Panc1 (cell line): ENCODE results near the gene NTM. TPM values are rescaled to one million over a fixed set of nuclear protein-coding genes. Genes with fewer than 3 reads are reported as not detected.

Experiments used
- ATAC-seq: fragments of 200-7000 bp; cut with Tn5 transposase; 2 replicates; pipeline ENCODE4 v1.9.1; 2020; ENCODE audit warnings: mild to moderate bottlenecking, moderate library complexity
- BruUV-seq: library from RNA; stranded (reverse); fragments of 400-500 nt; replicated peaks from 2 replicates; lab custom pipeline; 2021; lab: Mats Ljungman, UMichigan
- CTCF ChIA-PET: fragments of 300-600 bp; sonication (Branson Sonifier 250); formaldehyde crosslinking; loops from one replicate; lab custom pipeline; 2022; ENCODE audit warnings: antibody characterized with exemption; lab: Charles Lee
- POLR2A ChIA-PET: fragments of 300-600 bp; sonication (Branson Sonifier 250); formaldehyde crosslinking; loops from one replicate; lab custom pipeline; 2022; ENCODE audit warnings: antibody characterized with exemption; lab: Charles Lee
- DNase-seq: peaks from one replicate; pipeline ENCODE4 v3.0.0-alpha.2; 2010; ENCODE audit warnings: low read depth, low spot score
- H3K27ac ChIP-seq: 2 replicates; pipeline ENCODE4 v1.5.1; 2011; ENCODE audit warnings: mild to moderate bottlenecking, low read length, inconsistent platforms
- H3K27me3 ChIP-seq: fragments of 200-500 bp; sonication (Bioruptor generic); 2 replicates; pipeline ENCODE4 v1.6.0; 2014; ENCODE audit warnings: low read length, inconsistent platforms; ENCODE audit not compliant: control insufficient read depth, insufficient read depth
- H3K36me3 ChIP-seq: fragments of 200-500 bp; sonication (Bioruptor generic); 2 replicates; pipeline ENCODE4 v1.5.1; 2014; ENCODE audit warnings: inconsistent platforms, mild to moderate bottlenecking, low read length, moderate library complexity; ENCODE audit not compliant: control insufficient read depth, insufficient read depth
- H3K4me1 ChIP-seq: 2 replicates; pipeline ENCODE4 v1.5.1; 2011; ENCODE audit warnings: inconsistent platforms, mild to moderate bottlenecking, low read length, moderate library complexity; ENCODE audit not compliant: control insufficient read depth, insufficient read depth
- H3K4me3 ChIP-seq, 2 experiments: 2 replicates each; pipeline ENCODE4 v1.5.1; 2011 to 2012; ENCODE audit warnings: low read depth in 2 of 2, low read length in 2 of 2, mild to moderate bottlenecking in 2 of 2, inconsistent platforms in 1 of 2, moderate library complexity in 1 of 2
- H3K9me3 ChIP-seq: fragments of 200-500 bp; sonication (Bioruptor generic); 2 replicates; pipeline ENCODE4 v1.5.1; 2014; ENCODE audit warnings: low read depth, mild to moderate bottlenecking, inconsistent platforms, low read length, moderate library complexity; ENCODE audit not compliant: control insufficient read depth, insufficient read depth
- POLR2AphosphoS5 ChIP-seq: IDR thresholded peaks from 2 replicates; pipeline ENCODE4 v1.6.1; 2012; ENCODE audit warnings: mild to moderate bottlenecking, low read depth, low read length, moderate library complexity
- SIN3A ChIP-seq: IDR thresholded peaks from 2 replicates; pipeline ENCODE4 v1.6.1; 2012; ENCODE audit warnings: low read depth, mild to moderate bottlenecking, low read length, moderate library complexity, borderline replicate concordance; ENCODE audit not compliant: insufficient read depth
- TCF7L2 ChIP-seq: IDR thresholded peaks from 2 replicates; pipeline ENCODE4 v1.6.1; 2011; ENCODE audit warnings: mild to moderate bottlenecking, low read depth, low read length, inconsistent platforms
- in situ Hi-C: cut with HindIII; loops from 2 replicates; pipeline ENCODE4 v1.10.0; 2016; ENCODE audit warnings: low sequenced_read_pairs, low pct_unique_long_range_greater_than_20kb
- intact Hi-C: fragments of 100-400 bp; cut with micrococcal nuclease; formaldehyde crosslinking; loops from one replicate; pipeline ENCODE4 v1.10.0; 2022; ENCODE audit not compliant: unreplicated experiment
- total RNA-seq: library from RNA; stranded (reverse); gene quantifications from one replicate; pipeline ENCODE4 v1.2.1, GENCODE V29; 2021; ENCODE audit not compliant: unreplicated experiment
- TF ChIP-seq, protein P1 (sequence below), 2 experiments: IDR thresholded peaks; 2 replicates each; pipeline ENCODE4 v1.6.1; 2011 to 2012; ENCODE audit warnings: low read depth in 2 of 2, control low read depth in 1 of 2, low read length in 1 of 2, mild to moderate bottlenecking in 1 of 2, moderate library complexity in 1 of 2; ENCODE audit not compliant: insufficient read depth in 1 of 2
- TF ChIP-seq, protein P2 (sequence below): fragments of 450-650 bp; IDR thresholded peaks from 2 replicates; pipeline ENCODE4 v1.5.1; 2017; ENCODE audit warnings: mild to moderate bottlenecking

NTM gene
- total RNA-seq, 1 experiment from 2014 or later: 0.10 TPM

DNA sequence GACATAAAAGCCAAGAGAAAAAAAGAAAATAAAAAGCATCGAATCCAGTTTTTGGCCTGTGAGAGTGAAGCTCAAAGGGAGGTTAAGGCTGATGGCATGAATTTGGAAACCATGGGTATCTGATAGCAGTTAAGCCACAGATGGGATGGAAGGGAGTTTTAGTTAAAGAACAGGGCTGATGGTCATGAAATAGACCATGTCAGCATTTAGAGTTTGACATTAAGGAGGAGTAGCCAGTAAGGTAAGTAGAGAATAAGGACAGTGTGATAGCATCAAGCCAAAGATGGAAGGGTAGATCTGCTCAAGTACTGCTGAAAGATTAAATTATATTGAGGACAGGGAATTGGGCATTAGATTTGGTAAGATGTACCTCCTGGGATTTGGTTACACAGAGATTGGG is 826.5 kb downstream of the NTM start:
- no peaks in the 10 kb centered on the region for H3K27me3 ChIP-seq
- H3K4me1 ChIP-seq: no peaks in the 10 kb centered on the region
- no peaks in the 10 kb centered on the region for H3K9me3 ChIP-seq
- DNase-seq (no peak), ATAC-seq (no peak)
- ChIA-PET POLR2A (no interaction called here), CTCF (no interaction called here)
- no TSS peak for BruUV-seq
- no peaks in the 10 kb centered on the region for H3K36me3 ChIP-seq
- in situ Hi-C loops: no loop called here
- no peak for TF ChIP-seq SIN3A
- TF ChIP-seq POLR2AphosphoS5: no peak
- TF ChIP-seq, protein P1, sequence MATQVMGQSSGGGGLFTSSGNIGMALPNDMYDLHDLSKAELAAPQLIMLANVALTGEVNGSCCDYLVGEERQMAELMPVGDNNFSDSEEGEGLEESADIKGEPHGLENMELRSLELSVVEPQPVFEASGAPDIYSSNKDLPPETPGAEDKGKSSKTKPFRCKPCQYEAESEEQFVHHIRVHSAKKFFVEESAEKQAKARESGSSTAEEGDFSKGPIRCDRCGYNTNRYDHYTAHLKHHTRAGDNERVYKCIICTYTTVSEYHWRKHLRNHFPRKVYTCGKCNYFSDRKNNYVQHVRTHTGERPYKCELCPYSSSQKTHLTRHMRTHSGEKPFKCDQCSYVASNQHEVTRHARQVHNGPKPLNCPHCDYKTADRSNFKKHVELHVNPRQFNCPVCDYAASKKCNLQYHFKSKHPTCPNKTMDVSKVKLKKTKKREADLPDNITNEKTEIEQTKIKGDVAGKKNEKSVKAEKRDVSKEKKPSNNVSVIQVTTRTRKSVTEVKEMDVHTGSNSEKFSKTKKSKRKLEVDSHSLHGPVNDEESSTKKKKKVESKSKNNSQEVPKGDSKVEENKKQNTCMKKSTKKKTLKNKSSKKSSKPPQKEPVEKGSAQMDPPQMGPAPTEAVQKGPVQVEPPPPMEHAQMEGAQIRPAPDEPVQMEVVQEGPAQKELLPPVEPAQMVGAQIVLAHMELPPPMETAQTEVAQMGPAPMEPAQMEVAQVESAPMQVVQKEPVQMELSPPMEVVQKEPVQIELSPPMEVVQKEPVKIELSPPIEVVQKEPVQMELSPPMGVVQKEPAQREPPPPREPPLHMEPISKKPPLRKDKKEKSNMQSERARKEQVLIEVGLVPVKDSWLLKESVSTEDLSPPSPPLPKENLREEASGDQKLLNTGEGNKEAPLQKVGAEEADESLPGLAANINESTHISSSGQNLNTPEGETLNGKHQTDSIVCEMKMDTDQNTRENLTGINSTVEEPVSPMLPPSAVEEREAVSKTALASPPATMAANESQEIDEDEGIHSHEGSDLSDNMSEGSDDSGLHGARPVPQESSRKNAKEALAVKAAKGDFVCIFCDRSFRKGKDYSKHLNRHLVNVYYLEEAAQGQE (IDR thresholded peaks at IDR 0.05; ENCODE audit: insufficient read depth in 1 of 2, low read depth in 2 of 2, low read length in 1 of 2): no peak
- TF ChIP-seq TCF7L2: no peak
- TF ChIP-seq, protein P2, sequence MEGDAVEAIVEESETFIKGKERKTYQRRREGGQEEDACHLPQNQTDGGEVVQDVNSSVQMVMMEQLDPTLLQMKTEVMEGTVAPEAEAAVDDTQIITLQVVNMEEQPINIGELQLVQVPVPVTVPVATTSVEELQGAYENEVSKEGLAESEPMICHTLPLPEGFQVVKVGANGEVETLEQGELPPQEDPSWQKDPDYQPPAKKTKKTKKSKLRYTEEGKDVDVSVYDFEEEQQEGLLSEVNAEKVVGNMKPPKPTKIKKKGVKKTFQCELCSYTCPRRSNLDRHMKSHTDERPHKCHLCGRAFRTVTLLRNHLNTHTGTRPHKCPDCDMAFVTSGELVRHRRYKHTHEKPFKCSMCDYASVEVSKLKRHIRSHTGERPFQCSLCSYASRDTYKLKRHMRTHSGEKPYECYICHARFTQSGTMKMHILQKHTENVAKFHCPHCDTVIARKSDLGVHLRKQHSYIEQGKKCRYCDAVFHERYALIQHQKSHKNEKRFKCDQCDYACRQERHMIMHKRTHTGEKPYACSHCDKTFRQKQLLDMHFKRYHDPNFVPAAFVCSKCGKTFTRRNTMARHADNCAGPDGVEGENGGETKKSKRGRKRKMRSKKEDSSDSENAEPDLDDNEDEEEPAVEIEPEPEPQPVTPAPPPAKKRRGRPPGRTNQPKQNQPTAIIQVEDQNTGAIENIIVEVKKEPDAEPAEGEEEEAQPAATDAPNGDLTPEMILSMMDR: no peak
- intact Hi-C loops: no loop called here
- no peak overlapping the region for H3K4me3 ChIP-seq
- H3K27ac ChIP-seq: no peak overlapping the region

DNA sequence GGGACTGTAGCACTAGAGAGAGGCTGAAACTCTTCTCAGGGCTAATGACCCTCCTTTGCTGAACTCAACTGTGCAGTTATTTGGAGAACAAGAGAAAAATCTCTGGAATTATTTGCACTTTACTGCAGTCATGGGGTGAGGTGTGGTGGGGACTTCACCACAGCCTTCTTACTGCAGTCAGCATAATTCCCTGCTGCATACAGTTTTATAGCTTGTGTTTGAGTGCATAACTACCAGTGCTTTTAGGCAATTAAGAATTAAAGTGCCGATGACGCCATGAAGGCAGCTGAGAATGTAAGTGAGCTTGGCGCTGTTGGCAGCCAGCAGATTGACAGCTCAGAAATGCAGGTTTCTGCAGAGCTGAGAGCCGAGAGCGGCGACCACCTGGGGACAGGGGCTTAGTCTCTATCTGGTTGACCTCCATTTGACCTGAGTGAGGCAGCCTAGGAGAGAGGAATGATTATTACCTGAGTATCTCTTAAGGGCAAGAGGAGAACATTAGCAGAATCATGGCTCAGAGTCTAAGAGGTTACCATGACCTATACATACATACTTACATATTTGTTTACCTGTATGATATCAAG is 830.0 kb downstream of the NTM start:
- intact Hi-C loops (no loop called here), in situ Hi-C loops (no loop called here)
- no peaks in the 10 kb centered on the region for H3K9me3 ChIP-seq
- DNase-seq: no peak
- TF ChIP-seq SIN3A (no peak), POLR2AphosphoS5 (no peak), TCF7L2 (no peak)
- TF ChIP-seq, protein P2: no peak
- TF ChIP-seq, protein P1 (IDR thresholded peaks at IDR 0.05; ENCODE audit: insufficient read depth in 1 of 2, low read depth in 2 of 2, low read length in 1 of 2): no peak
- ChIA-PET POLR2A (no interaction called here), CTCF (no interaction called here)
- H3K4me1 ChIP-seq: no peaks in the 10 kb centered on the region
- no peaks in the 10 kb centered on the region for H3K27me3 ChIP-seq
- no peak overlapping the region for H3K4me3 ChIP-seq
- no peak for ATAC-seq
- H3K27ac ChIP-seq: no peak overlapping the region
- no peaks in the 10 kb centered on the region for H3K36me3 ChIP-seq
- BruUV-seq: no TSS peak
